ENCODE measurements around the gene CALCR.

Gene CALCR

GRCh38 chr7:93453262-93453661 is 121.3 kb downstream of the CALCR start:
- H3K14ac ChIP-seq (ENCODE audit: low read length), result no peak overlapping the region
- no peaks in the 10 kb centered on the region for H3K4me1 ChIP-seq (ENCODE audit: control insufficient read depth in 2 of 2, insufficient read depth in 1 of 2, low read depth in 1 of 2, low read length in 2 of 2)
- H3K9ac ChIP-seq (ENCODE audit: low read depth, low read length, poor library complexity), result no peak overlapping the region
- no peak overlapping the region for H3K18ac ChIP-seq (ENCODE audit: low read length)
- no peak overlapping the region for H4K91ac ChIP-seq (ENCODE audit: low read depth, low read length, poor library complexity)
- H3K79me1 ChIP-seq (ENCODE audit: low read depth, low read length), result no peaks in the 10 kb centered on the region
- H2BK15ac ChIP-seq (ENCODE audit: low read length), result no peak overlapping the region
- no peak overlapping the region for H2BK120ac ChIP-seq (ENCODE audit: low read depth, low read length)
- no peak overlapping the region for H3K4ac ChIP-seq (ENCODE audit: low read length)
- WGBS, 2 donors (ENCODE audit: extremely low coverage in 2 of 2, insufficient read length in 2 of 2, insufficient replicate concordance in 1 of 2), result no CpG with 5 or more reads among the region's 4 CpGs
- H3K9me3 ChIP-seq (replicated peaks in 1 of 2; ENCODE audit: control insufficient read depth in 2 of 2, insufficient read depth in 1 of 2, low read depth in 1 of 2, low read length in 2 of 2), result no peaks in the 10 kb centered on the region
- no peak overlapping the region for H2BK12ac ChIP-seq (ENCODE audit: low read length)
- H3K27me3 ChIP-seq (ENCODE audit: control insufficient read depth in 3 of 3, insufficient read depth in 3 of 3, low read depth in 1 of 3, low read length in 3 of 3), result no peaks in the 10 kb centered on the region
- H2AK5ac ChIP-seq (ENCODE audit: low read depth, low read length), result no peak overlapping the region
- H3K36me3 ChIP-seq (replicated peaks in 1 of 2; ENCODE audit: control insufficient read depth in 2 of 2, insufficient read depth in 2 of 2, low read length in 2 of 2), result no peaks in the 10 kb centered on the region
- no peak overlapping the region for H4K8ac ChIP-seq (ENCODE audit: low read depth, low read length)
- no peak overlapping the region for H2BK5ac ChIP-seq (ENCODE audit: low read length)
- no peak overlapping the region for H3K27ac ChIP-seq (replicated peaks; ENCODE audit: low read length)
- no peak overlapping the region for H3K4me2 ChIP-seq (ENCODE audit: insufficient read depth, low read length, poor library complexity, severe bottlenecking)
- no peak overlapping the region for H3K23ac ChIP-seq (ENCODE audit: low read depth, low read length, poor library complexity)
- H3K4me3 ChIP-seq (ENCODE audit: low read length in 2 of 2), result no peak overlapping the region
- no peak overlapping the region for H2AFZ ChIP-seq (ENCODE audit: low read length)
- DNase-seq (ENCODE audit: low spot score), result no peak

GRCh38 chr7:93448176-93448575 is 126.3 kb downstream of the CALCR start:
- H3K4me1 ChIP-seq (ENCODE audit: control insufficient read depth in 2 of 2, insufficient read depth in 1 of 2, low read depth in 1 of 2, low read length in 2 of 2), result no peaks in the 10 kb centered on the region
- H3K9me3 ChIP-seq (replicated peaks in 1 of 2; ENCODE audit: control insufficient read depth in 2 of 2, insufficient read depth in 1 of 2, low read depth in 1 of 2, low read length in 2 of 2), result no peaks in the 10 kb centered on the region
- H4K91ac ChIP-seq (ENCODE audit: low read depth, low read length, poor library complexity), result no peak overlapping the region
- no peak overlapping the region for H3K23ac ChIP-seq (ENCODE audit: low read depth, low read length, poor library complexity)
- H3K4ac ChIP-seq (ENCODE audit: low read length), result no peak overlapping the region
- no peak overlapping the region for H2BK5ac ChIP-seq (ENCODE audit: low read length)
- DNase-seq (ENCODE audit: low spot score), result no peak
- H3K27me3 ChIP-seq (ENCODE audit: control insufficient read depth in 3 of 3, insufficient read depth in 3 of 3, low read depth in 1 of 3, low read length in 3 of 3), result no peaks in the 10 kb centered on the region
- H2BK120ac ChIP-seq (ENCODE audit: low read depth, low read length), result no peak overlapping the region
- H3K18ac ChIP-seq (ENCODE audit: low read length), result no peak overlapping the region
- H3K14ac ChIP-seq (ENCODE audit: low read length), result no peak overlapping the region
- H3K4me2 ChIP-seq (ENCODE audit: insufficient read depth, low read length, poor library complexity, severe bottlenecking), result no peak overlapping the region
- no CpG with 5 or more reads among the region's 1 CpG for WGBS, 2 donors (ENCODE audit: extremely low coverage in 2 of 2, insufficient read length in 2 of 2, insufficient replicate concordance in 1 of 2)
- no peak overlapping the region for H4K8ac ChIP-seq (ENCODE audit: low read depth, low read length)
- no peak overlapping the region for H3K9ac ChIP-seq (ENCODE audit: low read depth, low read length, poor library complexity)
- no peak overlapping the region for H3K27ac ChIP-seq (replicated peaks; ENCODE audit: low read length)
- no peaks in the 10 kb centered on the region for H3K36me3 ChIP-seq (replicated peaks in 1 of 2; ENCODE audit: control insufficient read depth in 2 of 2, insufficient read depth in 2 of 2, low read length in 2 of 2)
- H2AFZ ChIP-seq (ENCODE audit: low read length), result no peak overlapping the region
- no peak overlapping the region for H2AK5ac ChIP-seq (ENCODE audit: low read depth, low read length)
- H2BK12ac ChIP-seq (ENCODE audit: low read length), result no peak overlapping the region
- H2BK15ac ChIP-seq (ENCODE audit: low read length), result no peak overlapping the region
- no peaks in the 10 kb centered on the region for H3K79me1 ChIP-seq (ENCODE audit: low read depth, low read length)
- H3K4me3 ChIP-seq (ENCODE audit: low read length in 2 of 2), result no peak overlapping the region

- Histone ChIP-seq H3K4ac (ENCODE audit: low read length) (no peak overlapping the region), H4K8ac (ENCODE audit: low read depth, low read length) (no peak overlapping the region), H3K23ac (ENCODE audit: low read depth, low read length, poor library complexity) (no peak overlapping the region), H2BK12ac (ENCODE audit: low read length) (no peak overlapping the region), H3K36me3 (replicated peaks in 1 of 2; ENCODE audit: control insufficient read depth in 2 of 2, insufficient read depth in 2 of 2, low read length in 2 of 2) (no peaks in the 10 kb centered on the region), H2AK5ac (ENCODE audit: low read depth, low read length) (no peak overlapping the region), H3K14ac (ENCODE audit: low read length) (no peak overlapping the region), H4K91ac (ENCODE audit: low read depth, low read length, poor library complexity) (no peak overlapping the region), H3K27me3 (ENCODE audit: control insufficient read depth in 3 of 3, insufficient read depth in 3 of 3, low read depth in 1 of 3, low read length in 3 of 3) (no peaks in the 10 kb centered on the region), H3K4me2 (ENCODE audit: insufficient read depth, low read length, poor library complexity, severe bottlenecking) (no peak overlapping the region), H2BK120ac (ENCODE audit: low read depth, low read length) (no peak overlapping the region), H3K27ac (replicated peaks; ENCODE audit: low read length) (no peak overlapping the region), H3K4me1 (ENCODE audit: control insufficient read depth in 2 of 2, insufficient read depth in 1 of 2, low read depth in 1 of 2, low read length in 2 of 2) (no peaks in the 10 kb centered on the region), H2AFZ (ENCODE audit: low read length) (no peak overlapping the region), H2BK15ac (ENCODE audit: low read length) (no peak overlapping the region), H3K18ac (ENCODE audit: low read length) (no peak overlapping the region), H3K4me3 (ENCODE audit: low read length in 2 of 2) (no peak overlapping the region), H3K9ac (ENCODE audit: low read depth, low read length, poor library complexity) (no peak overlapping the region), H2BK5ac (ENCODE audit: low read length) (no peak overlapping the region), H3K9me3 (replicated peaks in 1 of 2; ENCODE audit: control insufficient read depth in 2 of 2, insufficient read depth in 1 of 2, low read depth in 1 of 2, low read length in 2 of 2) (no peaks in the 10 kb centered on the region), H3K79me1 (ENCODE audit: low read depth, low read length) (no peaks in the 10 kb centered on the region)
- no peak for DNase-seq (ENCODE audit: low spot score)
- no CpG with 5 or more reads among the region's 2 CpGs for WGBS, 2 donors (ENCODE audit: extremely low coverage in 2 of 2, insufficient read length in 2 of 2, insufficient replicate concordance in 1 of 2)
Observed at GRCh38 chr7:93447509-93447908, 127.0 kb downstream of the CALCR start.

- no peaks in the 10 kb centered on the region for H3K9me3 ChIP-seq (replicated peaks in 1 of 2; ENCODE audit: control insufficient read depth in 2 of 2, insufficient read depth in 1 of 2, low read depth in 1 of 2, low read length in 2 of 2)
- H4K8ac ChIP-seq (ENCODE audit: low read depth, low read length), result no peak overlapping the region
- DNase-seq (ENCODE audit: low spot score), result peak; percentile 1
- no peaks in the 10 kb centered on the region for H3K79me1 ChIP-seq (ENCODE audit: low read depth, low read length)
- no peak overlapping the region for H3K18ac ChIP-seq (ENCODE audit: low read length)
- H2BK12ac ChIP-seq (ENCODE audit: low read length), result no peak overlapping the region
- no peaks in the 10 kb centered on the region for H3K36me3 ChIP-seq (replicated peaks in 1 of 2; ENCODE audit: control insufficient read depth in 2 of 2, insufficient read depth in 2 of 2, low read length in 2 of 2)
- no peak overlapping the region for H3K27ac ChIP-seq (replicated peaks; ENCODE audit: low read length)
- H3K9ac ChIP-seq (ENCODE audit: low read depth, low read length, poor library complexity), result no peak overlapping the region
- no peak overlapping the region for H3K4me3 ChIP-seq (ENCODE audit: low read length in 2 of 2)
- no peak overlapping the region for H4K91ac ChIP-seq (ENCODE audit: low read depth, low read length, poor library complexity)
- H3K4me1 ChIP-seq (ENCODE audit: control insufficient read depth in 2 of 2, insufficient read depth in 1 of 2, low read depth in 1 of 2, low read length in 2 of 2), result no peaks in the 10 kb centered on the region
- WGBS, 2 donors (ENCODE audit: extremely low coverage in 2 of 2, insufficient read length in 2 of 2, insufficient replicate concordance in 1 of 2), result no CpG with 5 or more reads among the region's 6 CpGs
- H2AFZ ChIP-seq (ENCODE audit: low read length), result no peak overlapping the region
- H3K14ac ChIP-seq (ENCODE audit: low read length), result no peak overlapping the region
- no peak overlapping the region for H2BK120ac ChIP-seq (ENCODE audit: low read depth, low read length)
- H3K27me3 ChIP-seq (ENCODE audit: control insufficient read depth in 3 of 3, insufficient read depth in 3 of 3, low read depth in 1 of 3, low read length in 3 of 3), result no peaks in the 10 kb centered on the region
- H2BK15ac ChIP-seq (ENCODE audit: low read length), result no peak overlapping the region
- H3K23ac ChIP-seq (ENCODE audit: low read depth, low read length, poor library complexity), result no peak overlapping the region
- H3K4me2 ChIP-seq (ENCODE audit: insufficient read depth, low read length, poor library complexity, severe bottlenecking), result no peak overlapping the region
- no peak overlapping the region for H3K4ac ChIP-seq (ENCODE audit: low read length)
- no peak overlapping the region for H2AK5ac ChIP-seq (ENCODE audit: low read depth, low read length)
- H2BK5ac ChIP-seq (ENCODE audit: low read length), result no peak overlapping the region
Observed at GRCh38 chr7:93442478-93443224, 131.9 kb downstream of the CALCR start.

All from neuronal stem cell (in vitro differentiated cells).